Liver (tissue), 9 donors: ENCODE measurements around the gene APOBEC3C. TPM values are rescaled to one million over a fixed set of nuclear protein-coding genes. Genes with fewer than 3 reads are reported as not detected.
"Not testable (repeated sequence)": the region's sequence is repeated elsewhere in the genome, so short reads cannot be mapped to it uniquely, and the experiment has no call there.

Experiments
- DNase-seq: peaks from one replicate; pipeline ENCODE4 v3.0.0-alpha.2; 2017; ENCODE audit warnings: low spot score
- H3K27ac ChIP-seq, 2 donors: one replicate each; pipeline ENCODE4 v1.7.0; 2013; ENCODE audit warnings: inconsistent platforms in 2 of 2, low read length in 2 of 2, control low read depth in 1 of 2, low read depth in 1 of 2, mild to moderate bottlenecking in 1 of 2
- H3K27me3 ChIP-seq, 4 donors: one replicate each; pipeline versions ENCODE4 v1.6.1 to v1.7.0; 2013; ENCODE audit warnings: low read length in 3 of 4, inconsistent platforms in 1 of 4, mild to moderate bottlenecking in 1 of 4, moderate library complexity in 1 of 4; ENCODE audit not compliant: control insufficient read depth in 4 of 4, insufficient read depth in 4 of 4
- H3K36me3 ChIP-seq, 4 donors: one replicate each; pipeline versions ENCODE4 v1.6.1 to v1.7.0; 2013; ENCODE audit warnings: low read length in 3 of 4, mild to moderate bottlenecking in 3 of 4, low read depth in 1 of 4, moderate library complexity in 1 of 4; ENCODE audit not compliant: control insufficient read depth in 4 of 4, insufficient read depth in 3 of 4
- H3K4me1 ChIP-seq, 4 donors: one replicate each; pipeline versions ENCODE4 v1.6.1 to v1.7.0; 2013; ENCODE audit warnings: low read length in 3 of 4, mild to moderate bottlenecking in 3 of 4, moderate library complexity in 1 of 4; ENCODE audit not compliant: control insufficient read depth in 4 of 4, insufficient read depth in 4 of 4
- H3K4me3 ChIP-seq, 3 donors: one replicate each; pipeline versions ENCODE4 v1.6.1 to v1.7.0; 2013; ENCODE audit warnings: low read length in 3 of 3, control low read depth in 1 of 3, low read depth in 1 of 3, mild to moderate bottlenecking in 1 of 3
- H3K9ac ChIP-seq, 2 donors: one replicate each; pipeline ENCODE4 v1.7.0; 2013; ENCODE audit warnings: low read length in 2 of 2, mild to moderate bottlenecking in 2 of 2, moderate library complexity in 2 of 2, control low read depth in 1 of 2, low read depth in 1 of 2
- H3K9me3 ChIP-seq, 4 donors: one replicate each; pipeline versions ENCODE4 v1.6.1 to v1.7.0; 2013; ENCODE audit warnings: low read length in 3 of 4; ENCODE audit not compliant: control insufficient read depth in 4 of 4
- EGR1 ChIP-seq, 2 donors: IDR thresholded peaks; 2 replicates each; pipeline ENCODE4 v1.6.1; 2016 to 2018; ENCODE audit warnings: antibody characterized with exemption in 2 of 2, low read depth in 2 of 2
- FOXA1 ChIP-seq: IDR thresholded peaks from 2 replicates; pipeline ENCODE4 v1.6.1; 2016; ENCODE audit warnings: antibody characterized with exemption
- FOXA2 ChIP-seq: IDR thresholded peaks from 2 replicates; pipeline ENCODE4 v1.6.1; 2016; ENCODE audit warnings: antibody characterized with exemption
- HNF4A ChIP-seq, 2 donors: conservative IDR thresholded peaks; 2 replicates each; pipeline ENCODE4 v1.6.1; 2016; ENCODE audit warnings: antibody characterized with exemption in 2 of 2, mild to moderate bottlenecking in 2 of 2
- HNF4G ChIP-seq: IDR thresholded peaks from 2 replicates; pipeline ENCODE4 v1.6.1; 2016; ENCODE audit warnings: antibody characterized with exemption
- JUND ChIP-seq, 2 donors: IDR thresholded peaks; 2 replicates each; pipeline ENCODE4 v1.6.1; 2016; ENCODE audit warnings: antibody characterized with exemption in 2 of 2
- MAX ChIP-seq: IDR thresholded peaks from 2 replicates; pipeline ENCODE4 v1.6.1; 2016; ENCODE audit warnings: antibody characterized with exemption
- RAD21 ChIP-seq, 2 donors: IDR thresholded peaks; 2 replicates each; pipeline ENCODE4 v1.6.1; 2016; ENCODE audit warnings: antibody characterized with exemption in 2 of 2, mild to moderate bottlenecking in 2 of 2
- RXRA ChIP-seq, 2 donors: IDR thresholded peaks; 2 replicates each; pipeline ENCODE4 v1.6.1; 2017 to 2018; ENCODE audit warnings: antibody characterized with exemption in 2 of 2, mild to moderate bottlenecking in 1 of 2
- SP1 ChIP-seq: IDR thresholded peaks from 2 replicates; pipeline ENCODE4 v1.6.1; 2018; ENCODE audit warnings: antibody characterized with exemption, mild to moderate bottlenecking
- TAF1 ChIP-seq: conservative IDR thresholded peaks from 2 replicates; pipeline ENCODE4 v1.6.1; 2016; ENCODE audit warnings: antibody characterized with exemption, mild to moderate bottlenecking
- YY1 ChIP-seq: IDR thresholded peaks from 2 replicates; pipeline ENCODE4 v1.6.1; 2016; ENCODE audit warnings: antibody characterized with exemption, mild to moderate bottlenecking
- ZBTB33 ChIP-seq: IDR thresholded peaks from 2 replicates; pipeline ENCODE4 v1.6.1; 2016; ENCODE audit warnings: antibody characterized with exemption
- WGBS: extraction: QIAGEN DNeasy Blood & Tissue Kit; methylation state at CpG from one replicate; pipeline ENCODE4 v1.1.7; 2013; 5-methylcytosine and 5-hydroxymethylcytosine counted together
- polyA plus RNA-seq, 2 donors: library from polyadenylated mRNA; stranded (reverse) in 1 of 2; unstranded in 1 of 2; fragments of 200-250 nt in 1 of 2; fragments of >200 nt in 1 of 2; fragmentation: Nextera tagmentation in 1 of 2; extraction: Ambion mirVana in 1 of 2; gene quantifications; one replicate each; pipeline versions ENCODE4 v1.2.1 to v1.2.3, GENCODE V29; 2013 to 2015
- total RNA-seq, 2 donors: library from RNA; depleted of rRNA; stranded (reverse); fragments of >200 nt; gene quantifications; one replicate each; pipeline ENCODE4 v1.2.3, GENCODE V29; 2014
- TF ChIP-seq, protein P1 (sequence below): IDR thresholded peaks from 2 replicates; pipeline ENCODE4 v1.6.1; 2016; ENCODE audit warnings: antibody characterized with exemption, mild to moderate bottlenecking
- TF ChIP-seq, protein P2 (sequence below): IDR thresholded peaks from 2 replicates; pipeline ENCODE4 v1.6.1; 2016; ENCODE audit warnings: antibody characterized with exemption
- donor health status: healthy.
- donor health status: healthy.
- donor health status: healthy.
- donor health status: healthy.
- donor health status: healthy.

The APOBEC3C gene
- total and polyA plus RNA-seq, 4 donors = 1.2 to 11.9 (median 3.7) TPM

GRCh38 chr22:38989466-38989865 lies 24.6 kb upstream of the APOBEC3C start (continued):
- TF ChIP-seq, protein P1, sequence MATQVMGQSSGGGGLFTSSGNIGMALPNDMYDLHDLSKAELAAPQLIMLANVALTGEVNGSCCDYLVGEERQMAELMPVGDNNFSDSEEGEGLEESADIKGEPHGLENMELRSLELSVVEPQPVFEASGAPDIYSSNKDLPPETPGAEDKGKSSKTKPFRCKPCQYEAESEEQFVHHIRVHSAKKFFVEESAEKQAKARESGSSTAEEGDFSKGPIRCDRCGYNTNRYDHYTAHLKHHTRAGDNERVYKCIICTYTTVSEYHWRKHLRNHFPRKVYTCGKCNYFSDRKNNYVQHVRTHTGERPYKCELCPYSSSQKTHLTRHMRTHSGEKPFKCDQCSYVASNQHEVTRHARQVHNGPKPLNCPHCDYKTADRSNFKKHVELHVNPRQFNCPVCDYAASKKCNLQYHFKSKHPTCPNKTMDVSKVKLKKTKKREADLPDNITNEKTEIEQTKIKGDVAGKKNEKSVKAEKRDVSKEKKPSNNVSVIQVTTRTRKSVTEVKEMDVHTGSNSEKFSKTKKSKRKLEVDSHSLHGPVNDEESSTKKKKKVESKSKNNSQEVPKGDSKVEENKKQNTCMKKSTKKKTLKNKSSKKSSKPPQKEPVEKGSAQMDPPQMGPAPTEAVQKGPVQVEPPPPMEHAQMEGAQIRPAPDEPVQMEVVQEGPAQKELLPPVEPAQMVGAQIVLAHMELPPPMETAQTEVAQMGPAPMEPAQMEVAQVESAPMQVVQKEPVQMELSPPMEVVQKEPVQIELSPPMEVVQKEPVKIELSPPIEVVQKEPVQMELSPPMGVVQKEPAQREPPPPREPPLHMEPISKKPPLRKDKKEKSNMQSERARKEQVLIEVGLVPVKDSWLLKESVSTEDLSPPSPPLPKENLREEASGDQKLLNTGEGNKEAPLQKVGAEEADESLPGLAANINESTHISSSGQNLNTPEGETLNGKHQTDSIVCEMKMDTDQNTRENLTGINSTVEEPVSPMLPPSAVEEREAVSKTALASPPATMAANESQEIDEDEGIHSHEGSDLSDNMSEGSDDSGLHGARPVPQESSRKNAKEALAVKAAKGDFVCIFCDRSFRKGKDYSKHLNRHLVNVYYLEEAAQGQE = no peak
- TF ChIP-seq, protein P2, sequence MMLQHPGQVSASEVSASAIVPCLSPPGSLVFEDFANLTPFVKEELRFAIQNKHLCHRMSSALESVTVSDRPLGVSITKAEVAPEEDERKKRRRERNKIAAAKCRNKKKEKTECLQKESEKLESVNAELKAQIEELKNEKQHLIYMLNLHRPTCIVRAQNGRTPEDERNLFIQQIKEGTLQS = no peak
- TF ChIP-seq SP1 = no peak
- no peak for TF ChIP-seq FOXA1
- TF ChIP-seq RXRA (IDR thresholded peaks at IDR 0.05) = no peak
- TF ChIP-seq JUND (IDR thresholded peaks at IDR 0.05) = no peak
- no peak for TF ChIP-seq MAX

- H3K27me3 ChIP-seq, H3K4me3 ChIP-seq, H3K27ac ChIP-seq, H3K4me1 ChIP-seq, DNase-seq, H3K36me3 ChIP-seq, H3K9me3 ChIP-seq, H3K9ac ChIP-seq: not testable (repeated sequence)
- WGBS = 55% methylated on average over 9 of the region's 12 CpGs
Measured at GRCh38 chr22:38992871-38993371, 21.1 kb upstream of the APOBEC3C start.

DNA sequence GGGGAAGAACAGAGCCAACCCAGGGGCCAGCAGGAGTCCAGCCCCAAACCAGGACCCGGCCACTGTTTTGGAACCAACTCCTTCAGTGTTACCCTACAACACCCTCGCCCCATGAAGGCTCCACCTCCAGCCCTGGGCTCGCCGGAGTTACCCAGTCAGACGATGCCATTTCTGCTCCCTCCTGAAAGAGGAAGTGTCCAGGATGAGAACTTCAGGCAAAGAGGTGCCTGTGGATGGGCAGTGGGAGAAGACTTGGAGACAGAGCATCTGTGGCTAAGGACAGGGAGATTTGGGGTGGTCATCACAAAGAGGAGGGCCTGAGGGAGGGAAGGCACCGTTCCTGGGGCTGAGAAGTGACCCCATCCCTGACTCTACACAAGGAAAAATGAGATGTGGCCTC lies 18.0 kb upstream of the APOBEC3C start:
- Histone ChIP-seq H3K9me3 (no peaks in the 10 kb centered on the region), H3K9ac (no peak overlapping the region), H3K4me3 (no peak overlapping the region), H3K27me3 (peaks cover 0 to 4% (median 0%) of the 10 kb centered on the region in 4 donors), H3K36me3 (no peaks in the 10 kb centered on the region), H3K27ac (no peak overlapping the region), H3K4me1 (no peaks in the 10 kb centered on the region)
- DNase-seq = no peak
- WGBS = 66% methylated on average over 6 of the region's 6 CpGs
- TF ChIP-seq EGR1 (IDR thresholded peaks at IDR 0.05; ENCODE audit: low read depth in 2 of 2) (no peak), RAD21 (IDR thresholded peaks at IDR 0.05) (no peak), JUND (IDR thresholded peaks at IDR 0.05) (no peak), MAX (no peak), ZBTB33 (no peak), FOXA1 (no peak), FOXA2 (no peak), TAF1 (no peak), RXRA (IDR thresholded peaks at IDR 0.05) (no peak), YY1 (no peak), HNF4G (no peak), SP1 (no peak), HNF4A (conservative IDR thresholded peaks at IDR 0.05) (no peak)
- TF ChIP-seq, protein P2 = no peak
- TF ChIP-seq, protein P1 = no peak
